Superior temporal gyrus (tissue), 1 donor: ENCODE results near the gene PLPP1.
"Not testable (repeated sequence)": the region's sequence is repeated elsewhere in the genome, so short reads cannot be mapped to it uniquely, and the experiment has no call there.

Experiments used
- DNase-seq: peaks from one replicate; pipeline ENCODE4 v3.0.0-alpha.2; 2016; ENCODE audit errors: extremely low spot score

The PLPP1 gene

GRCh38 chr5:55546947-55547346, 12.2 kb upstream of the PLPP1 start:
- no peak for DNase-seq

GRCh38 chr5:55544341-55544740, 9.6 kb upstream of the PLPP1 start:
- no peak for DNase-seq

- no peak for DNase-seq
Measured at GRCh38 chr5:55541056-55541635, 6.4 kb upstream of the PLPP1 start.

DNA sequence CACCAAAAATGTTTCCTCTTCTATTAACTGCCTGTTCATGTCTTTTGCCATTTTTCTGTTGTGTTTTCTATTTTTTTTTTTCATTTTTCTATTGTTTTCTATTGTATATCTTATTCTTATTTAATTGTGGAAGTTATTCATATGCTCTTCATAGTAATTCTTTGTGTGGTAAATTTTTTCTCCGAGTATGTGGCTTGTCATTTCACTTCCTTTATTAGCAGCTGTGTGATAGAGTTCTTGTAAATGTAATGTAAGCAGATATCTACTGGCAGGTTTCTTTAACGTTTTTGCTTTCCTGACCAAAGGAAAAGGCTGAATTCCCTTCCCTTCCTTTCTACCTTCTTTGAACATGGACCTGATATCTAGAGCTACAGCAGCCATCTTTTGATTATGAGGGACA, 5.8 kb upstream of the PLPP1 start:
- DNase-seq = no peak

- DNase-seq = no peak
Measured at GRCh38 chr5:55540024-55540423, 5.3 kb upstream of the PLPP1 start.

DNA sequence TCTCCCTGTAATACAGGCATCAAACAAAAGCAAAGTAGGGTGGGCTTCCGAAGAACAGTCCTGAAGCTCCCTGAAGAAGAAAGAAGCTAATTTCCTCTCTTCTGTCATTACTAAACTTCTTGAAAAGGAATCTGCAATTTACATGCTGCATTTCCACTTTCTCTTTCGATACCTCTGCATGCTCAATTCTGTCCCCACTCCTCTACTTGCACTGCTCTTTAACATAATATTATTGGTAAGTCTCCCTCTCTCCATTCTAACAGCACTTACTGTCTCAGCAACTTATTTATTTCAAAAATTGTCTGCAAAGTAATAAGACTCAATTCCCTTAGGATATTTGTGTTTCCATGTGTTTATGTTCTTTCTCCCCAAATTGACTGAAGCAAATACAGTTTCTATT, 3.9 kb upstream of the PLPP1 start:
- no peak for DNase-seq

- DNase-seq = not testable (repeated sequence)
Measured at GRCh38 chr5:55537315-55537714, 2.6 kb upstream of the PLPP1 start.

- DNase-seq = peak; percentile 79
Measured at GRCh38 chr5:55535199-55535905, 588 bp upstream of the PLPP1 start.

DNA sequence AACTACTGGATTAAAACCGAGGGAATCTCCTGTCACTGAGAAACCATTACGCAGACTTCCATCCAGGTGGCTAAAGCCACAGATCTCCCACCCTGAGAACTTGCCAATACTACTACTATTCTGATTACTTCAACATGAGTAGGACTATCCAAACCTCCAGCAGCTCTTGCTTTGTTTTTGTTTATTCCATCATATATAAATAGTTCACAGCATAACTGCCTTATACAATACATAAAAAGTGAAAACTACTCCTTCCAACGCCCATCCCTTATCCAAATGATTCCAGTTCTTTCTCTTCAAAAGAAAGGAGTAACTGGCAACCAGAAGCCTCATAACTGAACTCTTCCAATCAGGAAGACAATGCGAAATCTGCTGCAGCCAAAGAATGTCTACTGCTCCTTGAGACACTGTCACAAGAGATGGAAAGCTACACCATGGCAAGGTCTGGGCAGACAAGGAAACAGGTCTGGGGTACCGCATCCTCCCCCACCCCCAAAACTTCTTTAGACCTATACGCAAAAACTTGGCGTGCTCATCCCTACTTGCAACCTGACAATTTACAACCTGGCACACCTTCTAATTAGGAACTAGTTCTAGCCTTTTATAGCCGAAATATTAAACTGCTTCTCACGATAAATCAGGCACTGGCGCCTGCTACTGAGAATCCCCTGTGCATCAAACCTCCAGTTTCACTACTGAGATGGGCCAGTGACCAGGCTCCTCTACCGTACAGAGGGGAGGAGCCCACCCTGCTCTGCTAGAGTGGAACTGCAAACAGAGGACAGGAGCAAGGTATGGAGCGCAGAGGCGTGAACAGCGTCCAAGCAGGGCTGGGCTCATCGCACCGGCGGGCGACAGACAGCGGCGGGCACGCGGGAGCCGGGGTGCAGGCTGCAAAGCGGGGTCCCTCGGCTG, 986 bp downstream of the PLPP1 start:
- peak; percentile 56 for DNase-seq

DNA sequence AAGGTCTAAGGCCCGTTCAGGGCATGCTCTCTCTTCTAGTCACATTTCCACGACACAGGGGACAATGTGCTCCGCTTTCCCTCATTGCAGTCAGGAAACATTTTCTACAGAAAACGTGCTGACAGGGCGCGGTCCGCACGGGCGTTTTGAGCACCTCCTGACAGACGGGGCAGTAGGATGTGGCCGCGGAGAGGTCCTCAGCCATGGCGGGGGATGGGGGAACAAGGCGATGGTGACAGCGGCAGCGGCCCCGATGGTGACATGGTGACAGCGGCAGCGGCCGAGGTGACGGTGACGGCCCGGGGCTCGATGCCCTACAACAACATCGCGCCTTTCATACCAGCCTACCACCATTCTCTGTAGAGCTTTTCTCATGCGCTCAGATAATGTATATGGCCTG, 4.1 kb downstream of the PLPP1 start:
- DNase-seq = no peak

- no peak for DNase-seq
Measured at GRCh38 chr5:55524816-55525215, 9.9 kb downstream of the PLPP1 start.

DNA sequence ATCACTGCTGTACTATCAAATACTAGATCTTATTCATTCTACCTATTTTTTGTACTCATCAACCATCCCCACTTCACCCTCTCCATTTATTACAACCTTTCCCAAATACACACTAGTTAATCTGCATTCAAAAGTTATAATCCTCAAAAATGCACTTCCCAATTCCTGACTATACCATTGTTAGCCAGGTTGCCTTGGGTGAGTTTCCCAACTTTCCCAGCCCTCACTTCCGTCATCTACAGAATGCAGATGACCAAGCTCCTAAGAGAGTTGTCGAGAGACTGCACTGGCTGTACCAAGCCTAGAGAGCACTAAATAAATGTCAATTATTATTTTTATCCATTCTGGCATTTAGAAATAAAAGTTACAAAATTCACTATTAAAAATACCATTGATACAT, 11.5 kb downstream of the PLPP1 start:
- no peak for DNase-seq

DNA sequence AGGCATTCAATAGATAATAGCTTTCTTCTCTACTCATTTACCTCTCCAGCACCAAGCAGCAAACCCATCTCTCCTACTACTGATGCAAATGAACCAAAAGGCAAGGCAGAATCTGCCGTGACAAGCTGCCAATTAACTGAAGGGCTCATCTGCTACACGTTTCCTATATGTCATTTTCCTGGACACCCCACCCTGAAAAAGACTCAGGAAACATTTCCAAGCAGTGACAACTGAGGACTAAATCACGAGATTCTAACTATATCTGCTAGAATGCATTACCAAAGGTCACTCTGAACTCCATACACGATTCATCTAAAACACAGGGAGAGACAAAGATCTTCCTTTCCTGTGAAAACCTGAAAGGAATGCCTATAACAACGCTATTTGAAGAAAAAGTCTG, 12.9 kb downstream of the PLPP1 start:
- no peak for DNase-seq

DNA sequence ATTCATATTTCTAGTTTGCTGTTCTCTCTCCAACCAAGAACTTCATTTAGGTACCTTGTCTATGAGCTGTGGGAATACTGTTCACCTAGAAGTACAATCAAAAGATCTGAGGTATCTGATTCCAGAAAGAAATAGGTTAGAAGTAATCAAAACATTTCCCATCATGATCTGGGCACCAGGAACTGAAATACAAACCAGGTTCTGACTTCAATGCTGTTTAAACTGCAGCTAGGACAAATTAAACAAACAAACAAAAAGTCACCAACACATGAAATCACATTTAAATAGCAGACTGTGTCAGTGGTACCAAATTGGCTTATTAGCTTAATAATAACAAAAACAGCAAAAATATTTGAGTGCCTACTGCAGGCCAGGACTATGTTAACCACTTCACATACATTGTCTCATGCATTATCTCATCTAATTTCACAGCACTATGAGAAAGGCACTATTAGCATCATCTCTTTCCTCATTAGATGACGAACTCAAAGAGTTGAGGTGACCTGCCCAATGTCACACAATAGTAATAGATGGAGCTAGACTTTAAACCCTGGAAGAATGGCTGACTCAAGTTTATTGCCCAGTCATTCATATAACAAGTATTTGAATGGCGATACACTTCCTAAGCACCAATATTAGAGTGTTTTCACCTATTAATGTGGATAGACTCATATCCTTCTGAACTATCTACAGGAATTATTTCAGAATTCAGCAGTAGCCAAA, 14.5 kb downstream of the PLPP1 start:
- no peak for DNase-seq

- DNase-seq = no peak
Measured at GRCh38 chr5:55518831-55519390, 15.9 kb downstream of the PLPP1 start.

GRCh38 chr5:55517804-55518203, 17.0 kb downstream of the PLPP1 start:
- DNase-seq = no peak

GRCh38 chr5:55511010-55511409, 23.8 kb downstream of the PLPP1 start:
- no peak for DNase-seq

- DNase-seq = no peak
Measured at GRCh38 chr5:55510523-55510880, 24.3 kb downstream of the PLPP1 start.

- DNase-seq = no peak
Measured at GRCh38 chr5:55509796-55510522, 24.8 kb downstream of the PLPP1 start.

GRCh38 chr5:55509097-55509496, 25.7 kb downstream of the PLPP1 start:
- no peak for DNase-seq

GRCh38 chr5:55507574-55507973, 27.2 kb downstream of the PLPP1 start:
- no peak for DNase-seq
